Measurements from ENCODE around the gene PCBP4. TPM values are rescaled to one million over a fixed set of nuclear protein-coding genes. Genes with fewer than 3 reads are reported as not detected.

The PCBP4 gene
- polyA plus RNA-seq, 1 donor (not counting 4 experiments of a cell fraction or from before 2014, with no cell fraction given) = 25.2 TPM

GRCh38 chr3:51980253-51980652, 13.0 kb upstream of the PCBP4 start:
- dilution Hi-C loops (cut with MboI; ENCODE audit: extremely low pct_ligation_motif_present, low sequenced_read_pairs) = no loop called here
- no peak for DNase-seq (ENCODE audit: low read depth, low spot score)
- Histone ChIP-seq H3K9me3 (ENCODE audit: control insufficient read depth, low read depth, low read length) (no peaks in the 10 kb centered on the region), H3K4me1 (ENCODE audit: control insufficient read depth, extremely low read depth, insufficient read depth, low read length) (peaks cover 34% of the 10 kb centered on the region), H3K9me1 (ENCODE audit: control insufficient read depth, extremely low read depth, insufficient read depth, low read length) (no peaks in the 10 kb centered on the region), H3K4me2 (ENCODE audit: control insufficient read depth, extremely low read depth, insufficient read depth, low read depth, low read length) (no peak overlapping the region), H2AFZ (ENCODE audit: control insufficient read depth, low read length) (no peak overlapping the region), H3K9ac (ENCODE audit: control insufficient read depth, extremely low read depth, insufficient read depth, low read length) (no peak overlapping the region), H3K27ac (ENCODE audit: control insufficient read depth, insufficient read depth, low read length) (no peak overlapping the region), H4K20me1 (ENCODE audit: control insufficient read depth, extremely low read depth, insufficient read depth, low read length) (no peaks in the 10 kb centered on the region), H3K27me3 (ENCODE audit: control insufficient read depth, extremely low read depth, insufficient read depth, low read length) (no peaks in the 10 kb centered on the region), H3K79me2 (ENCODE audit: control insufficient read depth, insufficient read depth, low read length) (peaks cover 4% of the 10 kb centered on the region), H3K4me3 (ENCODE audit: control insufficient read depth in 2 of 3, extremely low read depth in 1 of 3, insufficient read depth in 2 of 3, low read depth in 1 of 3, low read length in 3 of 3) (no peak overlapping the region), H3K36me3 (ENCODE audit: control insufficient read depth in 2 of 2, extremely low read depth in 1 of 2, insufficient read depth in 2 of 2, low read length in 2 of 2) (no peaks in the 10 kb centered on the region)
- TF ChIP-seq EZH2 (IDR thresholded peaks at IDR 0.05; ENCODE audit: low read length) = no peak
- no peak for TF ChIP-seq CTCF (optimal IDR thresholded peaks at IDR 0.05 in 1 of 3, IDR thresholded peaks at IDR 0.05 in 1 of 3, conservative IDR thresholded peaks at IDR 0.05 in 1 of 3; ENCODE audit: extremely low read depth in 1 of 3, insufficient read depth in 2 of 3, low read length in 3 of 3)
- FAIRE-seq = no peak

- Histone ChIP-seq H3K4me1 (ENCODE audit: control insufficient read depth, extremely low read depth, insufficient read depth, low read length) (peaks cover 40% of the 10 kb centered on the region), H2AFZ (ENCODE audit: control insufficient read depth, low read length) (no peak overlapping the region), H3K9me1 (ENCODE audit: control insufficient read depth, extremely low read depth, insufficient read depth, low read length) (no peaks in the 10 kb centered on the region), H3K4me2 (ENCODE audit: control insufficient read depth, extremely low read depth, insufficient read depth, low read depth, low read length) (peak overlapping the region; percentile 39), H3K36me3 (ENCODE audit: control insufficient read depth in 2 of 2, extremely low read depth in 1 of 2, insufficient read depth in 2 of 2, low read length in 2 of 2) (no peaks in the 10 kb centered on the region), H4K20me1 (ENCODE audit: control insufficient read depth, extremely low read depth, insufficient read depth, low read length) (no peaks in the 10 kb centered on the region), H3K9ac (ENCODE audit: control insufficient read depth, extremely low read depth, insufficient read depth, low read length) (peak overlapping the region; percentile 33), H3K27me3 (ENCODE audit: control insufficient read depth, extremely low read depth, insufficient read depth, low read length) (no peaks in the 10 kb centered on the region), H3K4me3 (ENCODE audit: control insufficient read depth in 2 of 3, extremely low read depth in 1 of 3, insufficient read depth in 2 of 3, low read depth in 1 of 3, low read length in 3 of 3) (no peak overlapping the region), H3K9me3 (ENCODE audit: control insufficient read depth, low read depth, low read length) (no peaks in the 10 kb centered on the region), H3K27ac (ENCODE audit: control insufficient read depth, insufficient read depth, low read length) (peak overlapping the region; percentile 22), H3K79me2 (ENCODE audit: control insufficient read depth, insufficient read depth, low read length) (peaks cover 4% of the 10 kb centered on the region)
- dilution Hi-C loops (cut with MboI; ENCODE audit: extremely low pct_ligation_motif_present, low sequenced_read_pairs) = no loop called here
- no peak for DNase-seq (ENCODE audit: low read depth, low spot score)
- TF ChIP-seq EZH2 (IDR thresholded peaks at IDR 0.05; ENCODE audit: low read length) (no peak), CTCF (optimal IDR thresholded peaks at IDR 0.05 in 1 of 3, IDR thresholded peaks at IDR 0.05 in 1 of 3, conservative IDR thresholded peaks at IDR 0.05 in 1 of 3; ENCODE audit: extremely low read depth in 1 of 3, insufficient read depth in 2 of 3, low read length in 3 of 3) (no peak)
- no peak for FAIRE-seq
Observed at GRCh38 chr3:51978143-51978502, 10.9 kb upstream of the PCBP4 start.

Measured in keratinocyte (primary cell).